H9 (cell line): ENCODE measurements around the gene ZNF638. TPM values are rescaled to one million over a fixed set of nuclear protein-coding genes. Genes with fewer than 3 reads are reported as not detected.

Experiments
- DNase-seq: peaks from one replicate; pipeline ENCODE4 v3.0.0-alpha.2; 2017
- H2AFZ ChIP-seq: one replicate; pipeline ENCODE4 v1.6.1; 2013; ENCODE audit warnings: mild to moderate bottlenecking, low read length, control low read depth, moderate library complexity
- H2AK5ac ChIP-seq: 2 replicates; pipeline ENCODE4 v1.6.1; 2013; ENCODE audit warnings: low read length, control low read depth, mixed read lengths; ENCODE audit not compliant: insufficient read length
- H2BK120ac ChIP-seq: one replicate; pipeline ENCODE4 v1.6.1; 2013; ENCODE audit warnings: low read depth, mild to moderate bottlenecking, low read length, control low read depth, inconsistent platforms; ENCODE audit not compliant: poor library complexity, severe bottlenecking
- H2BK12ac ChIP-seq: 2 replicates; pipeline ENCODE4 v1.6.1; 2013; ENCODE audit warnings: low read length, control low read depth, mixed read lengths, low read depth; ENCODE audit not compliant: insufficient read length
- H2BK15ac ChIP-seq: 2 replicates; pipeline ENCODE4 v1.6.1; 2013; ENCODE audit warnings: low read depth, low read length, control low read depth
- H2BK20ac ChIP-seq: one replicate; pipeline ENCODE4 v1.6.1; 2013; ENCODE audit warnings: low read depth, mild to moderate bottlenecking, low read length, control low read depth, inconsistent platforms; ENCODE audit not compliant: poor library complexity, severe bottlenecking
- H2BK5ac ChIP-seq: 2 replicates; pipeline ENCODE4 v1.6.1; 2013; ENCODE audit warnings: low read length, control low read depth, mixed read lengths; ENCODE audit not compliant: insufficient read length
- H3K14ac ChIP-seq: 2 replicates; pipeline ENCODE4 v1.6.1; 2013; ENCODE audit warnings: low read length, control low read depth; ENCODE audit not compliant: insufficient read depth
- H3K18ac ChIP-seq: 2 replicates; pipeline ENCODE4 v1.6.1; 2013; ENCODE audit warnings: low read depth, mild to moderate bottlenecking, mixed read lengths, low read length, control low read depth; ENCODE audit not compliant: insufficient read length
- H3K23ac ChIP-seq: 2 replicates; pipeline ENCODE4 v1.6.1; 2013; ENCODE audit warnings: low read length, control low read depth, mixed read lengths, low read depth; ENCODE audit not compliant: insufficient read length
- H3K23me2 ChIP-seq: 2 replicates; pipeline ENCODE4 v1.6.1; 2013; ENCODE audit warnings: low read depth, mild to moderate bottlenecking, mixed read lengths, low read length, control low read depth; ENCODE audit not compliant: insufficient read length, poor library complexity, severe bottlenecking
- H3K27ac ChIP-seq: 2 replicates; pipeline ENCODE4 v1.5.1; 2013; ENCODE audit warnings: low read length, control low read depth, mixed read lengths, low read depth; ENCODE audit not compliant: insufficient read length
- H3K27me3 ChIP-seq: 2 replicates; pipeline ENCODE4 v1.6.1; 2013; ENCODE audit warnings: low read length, control low read depth, inconsistent platforms; ENCODE audit not compliant: insufficient read depth
- H3K4ac ChIP-seq: 2 replicates; pipeline ENCODE4 v1.6.1; 2013; ENCODE audit warnings: low read depth, mild to moderate bottlenecking, control low read depth, inconsistent platforms, low read length, moderate library complexity
- H3K4me1 ChIP-seq: 2 replicates; pipeline ENCODE4 v1.6.1; 2013; ENCODE audit warnings: low read length, control low read depth, inconsistent platforms; ENCODE audit not compliant: insufficient read depth
- H3K4me2 ChIP-seq: 2 replicates; pipeline ENCODE4 v1.6.1; 2013; ENCODE audit warnings: low read length, control low read depth, mixed read lengths; ENCODE audit not compliant: insufficient read length, insufficient read depth
- H3K56ac ChIP-seq: 2 replicates; pipeline ENCODE4 v1.6.1; 2013; ENCODE audit warnings: low read depth, mild to moderate bottlenecking, mixed read lengths, low read length, control low read depth; ENCODE audit not compliant: insufficient read length
- H3K79me1 ChIP-seq: 2 replicates; pipeline ENCODE4 v1.6.1; 2013; ENCODE audit warnings: low read depth, mild to moderate bottlenecking, moderate library complexity, low read length, control low read depth, inconsistent platforms; ENCODE audit not compliant: insufficient read depth, poor library complexity, severe bottlenecking
- H3K79me2 ChIP-seq: 2 replicates; pipeline ENCODE4 v1.6.1; 2013; ENCODE audit warnings: low read length, control low read depth, inconsistent platforms; ENCODE audit not compliant: insufficient read depth
- H3K9ac ChIP-seq: 2 replicates; pipeline ENCODE4 v1.6.1; 2013; ENCODE audit warnings: low read length, control low read depth, mixed read lengths; ENCODE audit not compliant: insufficient read length; ENCODE audit errors: extremely low read depth
- H3K9me3 ChIP-seq: one replicate; pipeline ENCODE4 v1.6.1; 2013; ENCODE audit warnings: low read depth, low read length, inconsistent platforms; ENCODE audit not compliant: control insufficient read depth
- H3T11ph ChIP-seq: one replicate; pipeline ENCODE4 v1.6.1; 2013; ENCODE audit warnings: mild to moderate bottlenecking, low read length, control low read depth, inconsistent platforms
- H4K20me1 ChIP-seq: one replicate; pipeline ENCODE4 v1.6.1; 2013; ENCODE audit not compliant: control insufficient read depth, insufficient read length, insufficient read depth
- H4K5ac ChIP-seq: 2 replicates; pipeline ENCODE4 v1.6.1; 2013; ENCODE audit warnings: low read depth, mild to moderate bottlenecking, mixed read lengths, low read length, control low read depth; ENCODE audit not compliant: insufficient read length
- H4K8ac ChIP-seq: replicated peaks from 2 replicates; pipeline ENCODE4 v1.6.1; 2013; ENCODE audit warnings: low read length, control low read depth, mixed read lengths, low read depth; ENCODE audit not compliant: insufficient read length
- H4K91ac ChIP-seq: 2 replicates; pipeline ENCODE4 v1.6.1; 2013; ENCODE audit warnings: low read depth, mild to moderate bottlenecking, moderate library complexity, mixed read lengths, low read length, control low read depth; ENCODE audit not compliant: insufficient read length
- H3K27ac Mint-ChIP-seq, 3 experiments: 2 replicates in 2 of 3; 3 replicates in 1 of 3; pipeline ENCODE4 v1.8.0; 2020 to 2021; ENCODE audit warnings: mixed read lengths in 3 of 3, mild to moderate bottlenecking in 1 of 3, moderate library complexity in 1 of 3
- H3K27me3 Mint-ChIP-seq: 2 replicates; pipeline ENCODE4 v1.8.0; 2021; ENCODE audit warnings: low read depth, mild to moderate bottlenecking, moderate library complexity, mixed read lengths
- H3K36me3 Mint-ChIP-seq, 3 experiments: 2 replicates in 2 of 3; 3 replicates in 1 of 3; pipeline ENCODE4 v1.8.0; 2020 to 2021; ENCODE audit warnings: low read depth in 3 of 3, mixed read lengths in 3 of 3; ENCODE audit not compliant: insufficient read depth in 1 of 3
- H3K4me1 Mint-ChIP-seq, 2 experiments: 2 replicates each; pipeline ENCODE4 v1.8.0; 2020; ENCODE audit warnings: mixed read lengths in 2 of 2
- H3K4me3 Mint-ChIP-seq, 2 experiments: 2 replicates in 1 of 2; 3 replicates in 1 of 2; pipeline ENCODE4 v1.8.0; 2020 to 2021; ENCODE audit warnings: mild to moderate bottlenecking in 2 of 2, mixed read lengths in 2 of 2, moderate library complexity in 1 of 2
- H3K9me3 Mint-ChIP-seq, 2 experiments: 2 replicates in 1 of 2; 3 replicates in 1 of 2; pipeline ENCODE4 v1.8.0; 2020; ENCODE audit warnings: mild to moderate bottlenecking in 2 of 2, mixed read lengths in 2 of 2, moderate library complexity in 1 of 2
- WGBS: extraction: QIAGEN DNeasy Blood & Tissue Kit; methylation state at CpG from one replicate; pipeline ENCODE4 v1.1.7; 2013; ENCODE audit warnings: missing lambda C conversion rate, low lambda C conversion rate, mixed read lengths; ENCODE audit not compliant: insufficient read length; ENCODE audit errors: extremely low coverage; 5-methylcytosine and 5-hydroxymethylcytosine counted together
- total RNA-seq: library from RNA; stranded (reverse); gene quantifications from 2 replicates; pipeline ENCODE4 v1.2.1, GENCODE V29; 2021
- TF ChIP-seq, protein P1 (sequence below): fragments of 200-600 bp; sonication (generic); conservative IDR thresholded peaks from 3 replicates; pipeline ENCODE4 v1.8.0; 2021; ENCODE audit warnings: antibody characterized with exemption, mild to moderate bottlenecking

ZNF638 gene
- total RNA-seq, 1 experiment from 2014 or later, result 146 TPM

- Histone ChIP-seq H3K27ac (no peak overlapping the region), H2BK20ac (no peak overlapping the region), H4K8ac (no peak overlapping the region), H2AK5ac (no peak overlapping the region), H3K9me3 (no peaks in the 10 kb centered on the region), H3K79me2 (peaks cover 45% of the 10 kb centered on the region), H3K18ac (no peak overlapping the region), H3K23me2 (peaks cover under 1% of the 10 kb centered on the region), H3K27me3 (no peaks in the 10 kb centered on the region), H3T11ph (no peak overlapping the region), H2BK5ac (no peak overlapping the region), H3K9ac (no peak overlapping the region), H3K79me1 (peaks cover 10% of the 10 kb centered on the region), H2BK12ac (no peak overlapping the region), H3K4me2 (no peak overlapping the region), H2BK15ac (no peak overlapping the region), H3K14ac (no peak overlapping the region), H3K56ac (no peak overlapping the region), H3K23ac (no peak overlapping the region), H3K4me1 (peaks cover 3% of the 10 kb centered on the region; the same call in 1 of the 2 replicates), H4K5ac (no peak overlapping the region), H4K91ac (no peak overlapping the region), H4K20me1 (no peaks in the 10 kb centered on the region), H3K4ac (no peak overlapping the region), H2BK120ac (no peak overlapping the region), H2AFZ (no peak overlapping the region)
- peaks cover 54 to 66% of the 10 kb centered on the region in 2 experiments for H3K4me1 Mint-ChIP-seq
- no peaks in the 10 kb centered on the region for H3K9me3 Mint-ChIP-seq
- DNase-seq, result no peak
- H3K27me3 Mint-ChIP-seq, result no peaks in the 10 kb centered on the region
- WGBS, result no CpG with 5 or more reads among the region's 2 CpGs
- TF ChIP-seq, protein P1, sequence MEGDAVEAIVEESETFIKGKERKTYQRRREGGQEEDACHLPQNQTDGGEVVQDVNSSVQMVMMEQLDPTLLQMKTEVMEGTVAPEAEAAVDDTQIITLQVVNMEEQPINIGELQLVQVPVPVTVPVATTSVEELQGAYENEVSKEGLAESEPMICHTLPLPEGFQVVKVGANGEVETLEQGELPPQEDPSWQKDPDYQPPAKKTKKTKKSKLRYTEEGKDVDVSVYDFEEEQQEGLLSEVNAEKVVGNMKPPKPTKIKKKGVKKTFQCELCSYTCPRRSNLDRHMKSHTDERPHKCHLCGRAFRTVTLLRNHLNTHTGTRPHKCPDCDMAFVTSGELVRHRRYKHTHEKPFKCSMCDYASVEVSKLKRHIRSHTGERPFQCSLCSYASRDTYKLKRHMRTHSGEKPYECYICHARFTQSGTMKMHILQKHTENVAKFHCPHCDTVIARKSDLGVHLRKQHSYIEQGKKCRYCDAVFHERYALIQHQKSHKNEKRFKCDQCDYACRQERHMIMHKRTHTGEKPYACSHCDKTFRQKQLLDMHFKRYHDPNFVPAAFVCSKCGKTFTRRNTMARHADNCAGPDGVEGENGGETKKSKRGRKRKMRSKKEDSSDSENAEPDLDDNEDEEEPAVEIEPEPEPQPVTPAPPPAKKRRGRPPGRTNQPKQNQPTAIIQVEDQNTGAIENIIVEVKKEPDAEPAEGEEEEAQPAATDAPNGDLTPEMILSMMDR, result no peak
- H3K36me3 Mint-ChIP-seq, result peaks cover 0 to 21% (median 9%) of the 10 kb centered on the region in 3 experiments; a peak in 5 of 7 replicates
- H3K4me3 Mint-ChIP-seq, result no peak overlapping the region
- H3K27ac Mint-ChIP-seq, result no peak overlapping the region
These were observed 6.2 kb downstream of the ZNF638 start for GRCh38 chr2:71337776-71338175.
